NCI-H1436 (cell line): ENCODE measurements around the gene HAAO.

Source experiments
- DNase-seq: peaks from one replicate; lab custom pipeline; 2025; lab: John Stamatoyannopoulos, UW

Gene HAAO

DNA sequence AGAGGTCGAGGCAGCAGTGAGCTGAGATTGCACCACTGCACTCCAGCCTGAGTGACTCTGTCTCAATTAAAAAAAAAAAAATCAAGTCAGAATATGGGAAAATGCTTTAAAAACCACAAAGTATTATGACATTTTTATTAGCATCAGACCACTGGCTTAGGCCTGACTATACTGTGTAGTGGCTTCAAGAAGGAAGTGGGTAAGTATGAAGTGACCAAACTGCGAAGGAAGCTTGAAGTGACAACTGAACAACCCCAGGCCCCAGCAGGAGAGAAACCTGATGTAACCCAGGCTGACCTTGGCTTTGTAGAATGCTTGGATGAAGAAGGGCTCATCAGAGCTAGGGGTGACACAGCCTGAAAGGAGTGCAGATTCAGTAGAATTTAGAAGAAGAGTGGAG, 21.4 kb upstream of the HAAO start:
- no peak for DNase-seq

DNA sequence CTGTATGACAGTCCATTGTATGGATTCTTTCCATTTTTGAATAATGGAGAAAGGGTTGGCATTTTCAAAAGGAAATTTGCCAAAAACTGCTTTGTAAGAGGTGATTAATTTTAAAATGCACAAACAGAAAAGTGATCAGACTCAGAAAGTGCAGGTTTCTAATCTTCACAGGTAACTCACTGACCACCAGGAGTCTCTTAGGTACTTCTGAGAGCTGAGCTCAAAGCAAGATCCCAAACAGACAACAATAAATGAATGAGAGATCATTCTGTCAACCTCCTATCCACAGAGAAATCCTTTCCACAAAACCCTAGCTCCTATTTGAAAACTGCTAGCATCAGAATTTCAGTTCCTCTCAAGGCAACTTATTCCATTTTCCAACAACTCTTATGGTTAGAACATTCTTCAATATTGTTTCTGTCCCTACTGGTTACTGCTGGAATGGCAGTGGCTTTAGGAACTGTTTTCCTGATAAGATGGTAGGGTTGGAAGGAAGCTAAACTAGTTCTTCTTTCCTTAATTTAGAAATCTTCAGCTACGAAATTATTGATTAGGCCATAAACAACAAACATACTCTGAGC, 20.6 kb upstream of the HAAO start:
- no peak for DNase-seq

DNA sequence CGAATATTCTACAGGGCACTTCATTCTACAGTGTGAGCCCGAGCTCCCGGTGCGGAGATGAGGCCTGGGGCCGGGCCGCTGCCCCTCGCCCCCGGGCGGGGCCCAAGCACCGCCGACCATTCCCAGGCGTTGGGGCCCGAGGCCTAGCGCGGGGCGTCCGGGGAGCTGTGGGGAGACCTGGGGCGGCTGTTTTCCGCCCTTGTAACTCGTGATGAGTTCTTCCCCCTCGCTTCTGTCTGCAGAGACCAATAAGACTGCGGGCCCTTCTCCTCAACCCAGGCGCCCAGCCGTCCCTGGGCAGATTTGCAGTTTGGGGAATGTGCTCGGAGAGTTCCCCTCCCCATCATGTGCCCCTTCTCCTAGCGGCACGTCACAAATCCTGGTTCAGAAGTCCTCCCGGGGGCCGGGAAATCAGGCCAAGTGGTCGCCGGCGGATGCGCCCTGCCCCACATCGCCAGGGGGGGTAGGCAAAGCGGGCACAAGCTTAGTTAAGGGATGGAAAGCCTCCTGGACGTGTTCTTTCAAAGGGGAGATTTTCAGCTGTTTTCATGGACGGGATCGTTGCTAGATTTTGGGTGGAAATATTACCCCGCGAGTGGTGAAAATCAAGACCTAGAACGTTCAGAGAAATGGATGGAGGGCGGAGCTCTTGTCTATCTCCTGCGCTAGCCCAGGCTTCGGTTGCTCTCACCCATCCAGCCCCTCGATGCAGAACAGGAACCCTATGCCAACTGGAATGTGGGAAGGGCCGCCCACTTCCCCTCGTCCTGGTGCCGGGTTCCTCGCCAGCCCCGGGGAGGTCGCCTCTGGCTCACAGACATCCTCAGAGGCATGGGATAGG, 18.8 kb upstream of the HAAO start:
- DNase-seq, result peak; percentile 44

DNA sequence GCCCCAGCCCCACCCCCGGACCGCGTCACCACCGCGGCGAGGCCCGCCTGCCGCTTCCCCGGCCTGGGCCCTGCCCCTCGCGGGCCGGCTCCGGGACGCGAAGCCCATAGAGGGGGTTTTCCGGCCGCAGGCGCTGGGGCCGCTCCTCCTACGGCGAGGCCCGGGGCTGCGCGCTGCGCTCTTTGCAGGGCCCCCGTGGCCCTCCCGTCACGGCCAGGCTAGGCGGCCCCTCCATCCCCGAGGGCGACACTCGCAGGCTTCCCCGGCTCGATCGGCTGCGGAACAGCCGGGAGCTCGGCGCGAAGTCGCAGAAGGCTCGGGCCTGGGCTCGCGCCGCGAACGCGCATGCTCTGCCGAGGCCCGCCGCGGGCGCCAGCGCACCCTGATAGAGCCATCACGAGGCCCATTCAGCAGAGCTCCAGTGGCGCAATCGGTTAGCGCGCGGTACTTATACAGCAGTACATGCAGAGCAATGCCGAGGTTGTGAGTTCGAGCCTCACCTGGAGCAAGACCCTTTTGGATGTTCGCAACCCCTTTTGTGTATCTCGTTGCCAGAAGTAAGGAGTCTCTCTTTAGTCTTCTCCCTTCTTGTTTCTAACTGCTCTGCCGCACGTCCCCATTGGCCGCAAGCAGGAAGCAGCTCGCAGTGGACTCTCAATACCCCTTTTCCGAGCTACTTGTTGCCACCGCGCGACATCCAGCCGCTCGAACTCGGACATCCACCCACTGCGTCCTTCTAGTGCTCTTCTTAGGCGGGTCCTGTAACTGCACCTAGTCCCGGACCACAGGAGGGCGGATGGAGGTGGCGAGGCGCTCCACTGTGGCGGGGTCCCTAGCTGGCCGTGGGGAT, 18.0 kb upstream of the HAAO start:
- peak; percentile 88 for DNase-seq

DNA sequence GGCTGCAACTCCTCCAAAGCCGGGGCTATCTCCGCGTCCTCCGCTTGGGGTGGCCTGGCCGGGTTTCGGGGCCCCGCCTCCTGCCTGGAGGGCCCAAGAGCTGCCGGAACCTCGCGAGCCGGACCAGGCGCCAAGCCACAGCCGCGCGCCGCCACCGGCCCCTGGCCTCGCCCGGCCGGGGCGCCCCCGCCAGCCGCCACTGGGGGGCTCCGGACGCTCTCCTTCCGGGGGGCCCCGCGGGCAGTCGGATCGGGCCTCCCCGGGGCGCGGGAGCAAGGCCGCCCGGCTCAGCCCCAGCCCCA, 17.4 kb upstream of the HAAO start:
- DNase-seq, result peak; percentile 61

DNA sequence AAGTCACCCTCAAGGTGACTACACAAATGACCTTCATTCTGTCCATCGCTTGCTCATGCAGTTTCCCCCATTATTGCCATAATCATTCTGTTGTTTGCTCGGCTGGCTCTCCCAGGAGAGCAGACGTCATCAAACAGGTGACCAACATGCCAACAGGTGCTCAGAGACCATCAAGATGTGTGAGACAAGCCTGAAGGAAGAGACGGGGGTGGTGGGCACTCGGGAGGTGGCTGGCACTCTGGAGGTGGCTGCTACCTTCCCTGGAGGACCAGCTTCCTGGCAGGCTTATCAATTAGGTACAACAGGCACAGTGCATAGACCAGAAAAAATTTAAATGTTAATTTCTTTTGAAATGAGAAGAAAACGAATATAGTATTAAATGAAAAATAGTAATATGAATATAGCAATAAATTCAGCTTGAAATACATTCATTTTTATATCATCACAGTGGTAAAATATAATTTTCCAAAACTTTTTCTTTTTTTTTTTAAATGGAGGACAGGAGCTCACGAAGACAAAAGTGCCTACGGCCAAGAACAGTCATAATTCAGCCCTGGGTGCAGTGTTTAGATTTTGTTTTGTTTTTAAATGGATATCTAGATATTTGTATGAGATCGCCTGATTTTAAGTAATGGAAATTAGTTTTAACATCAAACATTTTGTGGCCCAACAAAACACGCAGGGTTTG, 16.9 kb upstream of the HAAO start:
- peak; percentile 71 for DNase-seq

DNA sequence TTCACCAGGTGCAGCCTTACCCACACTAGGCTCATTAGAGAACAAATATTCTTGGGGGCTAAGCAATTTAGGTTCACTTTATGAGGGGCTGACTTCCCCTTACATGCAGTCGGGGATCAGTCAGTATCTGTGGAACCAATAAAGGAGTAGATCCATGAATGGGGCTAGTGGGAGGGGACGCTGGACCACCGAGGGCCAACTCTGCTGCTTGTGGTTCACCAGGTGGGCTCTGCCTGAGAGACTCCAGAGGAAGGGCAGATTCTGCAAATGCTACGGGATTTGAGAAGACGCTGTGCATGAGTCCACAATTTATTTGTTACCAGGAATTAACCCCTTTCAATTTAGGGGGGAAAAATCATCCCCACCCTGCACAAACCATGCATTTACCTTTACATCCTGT, 15.9 kb upstream of the HAAO start:
- no peak for DNase-seq

DNA sequence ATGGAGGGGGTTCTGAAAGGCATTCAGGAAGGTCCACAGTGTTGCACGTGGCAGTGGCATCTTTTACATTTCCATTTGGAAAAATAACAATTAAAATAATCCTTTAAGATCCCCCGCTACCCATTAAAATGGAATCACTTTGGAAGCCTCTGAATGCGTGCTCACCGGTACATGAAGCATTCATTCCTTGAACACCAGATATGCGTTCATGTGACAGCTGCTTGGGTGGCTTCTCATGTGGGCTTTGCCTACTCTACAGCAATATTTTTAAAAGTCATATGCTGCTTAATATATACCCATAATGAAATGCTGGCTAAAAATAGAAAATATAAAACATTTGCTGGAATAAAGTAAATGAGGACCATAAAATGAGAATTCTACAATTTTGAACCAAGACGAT, 14.4 kb upstream of the HAAO start:
- no peak for DNase-seq

DNA sequence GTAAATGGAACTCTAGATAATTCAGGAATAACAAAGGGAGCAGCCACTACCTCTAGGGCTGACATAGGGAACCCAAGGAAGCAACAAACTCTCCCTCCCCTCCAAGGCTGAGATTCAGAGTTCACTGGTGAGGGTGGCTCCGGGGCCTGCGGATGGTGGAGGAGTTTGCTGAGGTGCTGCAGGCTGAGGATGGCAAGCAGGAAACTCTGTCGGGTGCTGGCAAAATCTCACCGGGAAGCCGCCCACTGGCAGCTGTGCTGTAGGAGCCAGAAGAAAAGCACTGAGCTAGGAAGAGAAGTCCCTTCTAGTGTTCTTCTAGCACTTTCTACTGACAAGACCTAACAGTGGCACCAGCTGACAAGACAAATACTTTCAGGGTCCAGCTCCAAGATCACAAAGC, 12.5 kb upstream of the HAAO start:
- no peak for DNase-seq

DNA sequence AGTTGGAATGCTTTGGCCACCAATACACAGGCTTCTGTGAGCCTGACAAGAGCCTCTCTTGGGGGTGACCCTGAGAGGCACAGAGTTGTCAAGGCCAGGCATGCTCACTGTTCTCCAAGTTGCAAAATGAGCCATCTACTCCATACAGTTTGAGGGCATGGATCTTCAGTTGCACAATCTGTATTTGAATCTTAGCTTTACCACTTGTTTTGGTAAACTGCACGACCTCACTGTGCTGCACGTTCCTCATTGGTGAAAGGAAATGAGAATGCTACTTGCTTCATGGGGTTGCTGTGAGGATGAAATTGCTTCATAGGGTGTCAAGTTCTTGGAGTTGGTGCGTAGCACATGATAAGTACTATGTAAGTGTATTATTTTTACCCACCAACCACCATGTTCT, 12.0 kb upstream of the HAAO start:
- no peak for DNase-seq

DNA sequence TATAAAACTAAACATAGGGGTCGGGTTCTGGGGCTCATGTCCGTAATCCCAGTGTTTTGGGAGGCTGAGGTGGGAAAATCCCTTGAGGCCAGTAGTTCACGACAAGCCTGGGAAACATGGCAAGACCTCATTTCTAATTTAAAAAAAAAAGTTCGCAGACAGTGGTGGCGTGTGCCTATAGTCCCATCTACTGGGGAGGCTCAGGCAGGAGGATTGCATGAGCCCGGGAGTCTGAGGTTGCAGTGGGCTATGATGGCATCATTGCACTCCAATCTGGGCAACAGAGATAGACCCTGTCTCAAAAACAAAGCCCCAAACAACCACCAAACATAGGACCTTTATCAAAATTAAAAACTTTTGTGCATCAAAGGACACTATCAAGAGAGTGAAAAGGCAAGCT, 9.8 kb upstream of the HAAO start:
- no peak for DNase-seq

DNA sequence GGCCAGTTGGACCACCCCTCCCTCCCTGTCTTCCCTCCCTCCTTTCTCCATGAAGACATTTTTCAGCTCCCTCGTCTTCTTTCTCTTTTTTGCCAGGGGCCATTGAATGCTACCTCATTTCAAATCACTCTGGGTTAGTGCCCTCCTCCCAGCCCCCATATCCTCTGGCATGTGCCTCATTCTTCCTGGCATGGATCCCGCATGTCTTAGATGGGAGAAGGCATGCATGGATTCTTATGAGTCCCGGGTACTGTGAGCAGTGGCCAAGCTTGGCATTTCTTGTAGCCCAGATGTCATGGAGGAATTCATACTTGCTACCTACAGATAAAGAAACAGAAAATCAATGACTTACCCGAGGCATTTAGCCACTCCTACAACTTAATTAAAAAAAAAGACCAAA, 9.0 kb upstream of the HAAO start:
- DNase-seq, result no peak

DNA sequence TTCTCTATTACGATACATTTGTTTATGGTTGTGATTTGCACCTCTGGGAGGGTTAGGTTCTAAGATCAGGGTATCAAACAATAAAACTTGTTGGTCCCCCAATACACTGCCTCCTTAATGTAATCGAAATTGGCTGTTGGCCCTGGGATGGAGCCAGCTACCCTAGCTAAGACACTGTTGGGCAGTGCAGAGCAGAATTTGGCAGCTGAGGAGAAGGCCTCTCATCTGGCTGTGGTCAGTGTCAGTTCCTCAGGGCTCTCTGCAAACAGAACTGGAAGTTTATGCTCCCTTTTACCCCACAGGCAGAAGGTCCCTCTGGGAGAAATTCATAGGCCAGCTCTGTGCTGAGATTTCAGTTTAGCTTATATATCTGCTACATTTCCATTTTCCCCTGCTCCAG, 8.6 kb upstream of the HAAO start:
- no peak for DNase-seq

DNA sequence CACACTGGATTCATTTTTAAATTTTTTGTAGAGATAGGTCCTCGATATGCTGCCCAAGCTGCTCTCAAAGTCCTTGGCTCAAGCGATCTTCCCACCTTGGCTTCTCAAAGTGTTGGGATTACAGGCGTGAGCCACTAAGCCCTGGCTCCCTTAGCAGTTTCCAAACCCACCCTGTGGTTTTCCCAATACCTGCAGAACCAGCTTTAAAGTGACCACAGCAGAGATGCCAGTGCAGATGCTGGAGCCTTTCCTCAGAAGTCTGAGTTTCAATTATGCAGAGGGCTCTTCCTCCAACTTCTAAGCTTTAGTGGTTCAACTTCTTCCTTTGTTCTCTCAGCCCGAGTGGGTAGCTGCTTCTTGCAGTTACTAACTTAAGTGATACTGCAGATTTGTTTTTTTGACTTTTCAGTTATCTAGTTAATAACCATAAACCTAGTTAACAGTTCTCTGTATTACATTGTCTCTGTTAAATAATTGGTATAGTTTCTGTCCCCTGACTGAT, 8.1 kb upstream of the HAAO start:
- no peak for DNase-seq

DNA sequence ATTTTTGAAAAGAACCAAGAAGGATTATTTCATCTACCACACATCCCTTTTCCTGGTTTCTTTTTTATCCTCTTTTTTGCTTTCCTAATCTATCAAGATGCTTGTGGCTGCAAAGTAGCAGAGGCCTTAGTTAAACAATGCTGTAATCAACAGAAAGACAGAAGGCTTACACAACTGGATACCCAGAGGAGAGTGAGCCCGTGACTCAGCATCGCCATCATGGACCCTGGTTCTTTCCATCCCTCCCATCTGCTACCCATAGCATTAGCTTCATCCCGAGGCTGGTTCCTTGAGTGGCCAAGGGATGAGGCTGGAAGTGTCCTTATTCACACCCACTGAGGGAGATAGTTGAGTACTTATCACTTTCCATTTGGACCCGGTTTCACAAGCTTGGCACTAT, 7.5 kb upstream of the HAAO start:
- no peak for DNase-seq

DNA sequence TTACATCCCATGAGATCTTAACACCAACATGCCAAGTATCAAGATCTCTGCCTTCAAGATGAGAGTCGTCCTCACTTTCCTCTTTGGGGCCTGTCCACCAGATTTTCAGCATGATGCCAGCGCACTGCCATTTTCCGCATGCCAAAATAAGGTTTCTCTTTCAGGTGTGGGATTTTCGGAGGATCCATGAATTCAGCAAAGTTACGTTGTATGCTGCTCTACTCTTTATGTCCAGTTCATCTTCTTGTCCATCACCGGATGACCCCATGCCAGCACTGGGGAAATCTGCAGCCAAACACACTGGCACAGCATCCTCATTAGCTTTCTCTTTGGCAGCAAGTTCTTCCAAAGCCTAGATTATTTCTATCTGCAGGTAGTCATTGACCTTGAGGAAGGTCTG, 4.9 kb upstream of the HAAO start:
- DNase-seq, result no peak

DNA sequence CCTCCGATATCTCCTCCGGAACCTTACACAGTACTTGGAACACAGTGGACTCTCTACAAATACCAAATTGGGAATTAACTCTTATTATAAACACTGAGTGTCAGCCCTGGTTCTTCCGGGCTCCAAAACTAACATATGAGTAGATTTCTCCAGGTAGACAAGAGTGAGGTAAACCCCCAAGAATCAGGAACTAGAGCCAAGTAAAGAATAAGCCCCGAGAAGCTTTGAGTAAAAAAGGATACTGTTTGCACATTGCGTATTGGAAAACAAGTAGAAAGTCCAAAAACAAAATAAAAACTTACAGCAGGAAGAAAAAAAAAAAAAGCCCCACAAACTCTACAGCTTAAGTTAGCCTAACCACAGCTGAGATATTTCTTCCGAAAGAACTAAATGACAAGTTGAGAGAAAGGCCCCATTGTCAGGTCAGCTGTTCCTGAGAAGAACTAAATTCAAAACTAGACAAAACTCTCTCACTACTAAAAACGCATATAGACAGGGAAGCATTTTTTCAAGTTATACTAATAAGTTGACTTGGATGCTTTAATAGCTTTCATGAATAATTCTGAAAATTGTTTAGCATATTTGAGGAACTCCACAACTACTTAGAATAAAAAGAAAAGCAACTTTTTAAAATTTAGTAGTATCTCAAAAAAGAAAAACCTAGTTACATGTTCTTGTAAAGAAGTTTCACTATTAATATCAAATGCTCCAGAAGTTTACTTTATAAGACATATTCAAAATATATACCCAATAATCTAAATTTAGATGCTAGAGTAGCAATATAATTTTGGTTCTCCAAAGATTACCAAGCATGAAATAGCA, 4.3 kb upstream of the HAAO start:
- no peak for DNase-seq

DNA sequence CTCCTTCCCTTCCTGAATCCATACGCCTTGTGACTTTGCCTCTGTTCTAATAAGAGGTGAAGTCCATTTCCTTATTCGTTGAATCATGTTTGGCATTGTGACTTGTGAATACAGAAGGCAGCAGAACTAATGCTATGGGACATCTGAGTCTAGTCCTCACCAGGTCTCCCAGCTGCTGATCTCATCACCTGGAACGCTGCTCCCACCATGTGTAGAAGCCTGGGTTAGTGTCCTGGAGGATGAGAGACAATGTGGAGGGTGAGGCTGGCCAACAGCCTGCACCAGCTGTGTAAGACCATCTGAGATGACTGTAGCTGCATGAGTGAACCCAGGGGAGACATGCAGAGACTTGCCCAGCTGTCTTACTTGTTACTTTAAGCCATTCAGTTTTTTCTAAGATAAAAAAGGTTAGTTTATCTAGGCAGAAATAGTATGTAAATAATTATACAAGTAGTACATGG, 3.5 kb upstream of the HAAO start:
- DNase-seq, result no peak

DNA sequence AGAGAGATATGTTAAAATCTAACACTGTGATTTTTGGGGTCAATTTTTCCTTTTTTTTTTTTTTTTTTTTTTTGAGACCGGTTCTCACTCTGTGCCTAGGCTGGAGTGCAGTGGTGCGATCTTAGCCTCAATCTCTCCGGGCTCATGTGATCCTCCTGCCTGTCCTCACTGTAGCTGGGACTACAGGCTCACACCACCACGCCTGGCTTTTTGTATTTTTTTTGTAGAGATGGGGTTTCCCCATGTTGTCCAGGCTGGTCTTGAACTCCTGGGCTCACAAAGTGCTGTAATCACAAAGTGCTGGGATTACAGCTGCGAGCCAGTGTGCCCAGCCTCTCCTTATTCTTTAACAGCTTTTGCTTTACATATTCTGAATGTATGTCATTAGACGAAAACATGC, 2.9 kb upstream of the HAAO start:
- no peak for DNase-seq

DNA sequence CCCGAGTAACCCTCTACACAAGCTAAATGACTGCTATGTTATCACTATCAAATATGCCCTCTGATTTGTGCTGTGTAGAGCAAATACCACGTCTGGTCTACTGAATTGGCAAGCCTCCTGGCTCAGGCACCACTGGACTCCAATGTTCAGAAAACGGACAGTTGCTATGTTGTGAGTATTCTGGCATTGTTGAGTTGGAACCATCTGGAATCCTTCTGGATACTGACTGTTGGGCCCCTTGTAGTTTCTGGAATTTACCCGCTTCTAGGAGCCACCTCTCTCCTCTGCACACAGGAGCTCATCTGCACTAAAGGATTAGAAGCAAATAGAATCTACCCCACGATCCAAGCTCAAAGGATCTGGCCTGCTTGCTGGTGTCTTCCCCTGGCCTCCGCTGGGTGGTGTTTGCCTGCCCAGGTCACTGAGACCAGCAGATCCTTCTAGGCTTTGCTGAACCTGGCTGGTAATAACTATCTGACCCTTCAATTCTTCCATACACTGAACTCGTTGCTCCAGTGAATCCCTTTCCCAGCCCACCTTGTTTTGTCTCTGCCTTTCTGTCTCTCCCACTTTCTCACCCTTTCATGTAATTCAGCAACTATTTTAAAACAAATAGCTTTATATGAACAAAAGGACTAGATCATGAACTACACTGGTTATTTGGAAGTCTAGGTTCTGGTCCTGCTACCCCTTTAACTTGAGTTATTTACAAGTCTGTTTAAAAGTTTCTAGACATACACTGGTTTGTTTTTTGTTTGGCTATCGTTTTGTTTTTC, 2.1 kb upstream of the HAAO start:
- no peak for DNase-seq
